Small intestine (tissue), 7 donors: ENCODE measurements around the gene HTT-AS. TPM values are rescaled to one million over a fixed set of nuclear protein-coding genes. Genes with fewer than 3 reads are reported as not detected.
A peak's percentile ranks its signal among the peaks of the same experiment; 100 is the strongest.
"Not testable (repeated sequence)": the region's sequence is repeated elsewhere in the genome, so short reads cannot be mapped to it uniquely, and the experiment has no call there.

Experiments
- DNase-seq, 2 donors: peaks; one replicate each; pipeline versions ENCODE4 v3.0.0 to v3.0.0-alpha.2; 2013
- FAIRE-seq: peaks from 2 replicates; lab custom pipeline; 2012; peaks lifted over from hg19 to GRCh38; lab: Jason Lieb, UNC
- H3K27ac ChIP-seq, 3 donors: one replicate each; pipeline ENCODE4 v1.5.1; 2013; ENCODE audit warnings: low read length in 2 of 3, mild to moderate bottlenecking in 2 of 3, control low read depth in 1 of 3, inconsistent platforms in 1 of 3, low read depth in 1 of 3, moderate library complexity in 1 of 3
- H3K27me3 ChIP-seq, 3 donors: one replicate each; pipeline ENCODE4 v1.6.1; 2013; ENCODE audit warnings: low read length in 3 of 3, inconsistent platforms in 1 of 3; ENCODE audit not compliant: control insufficient read depth in 3 of 3, insufficient read depth in 3 of 3
- H3K36me3 ChIP-seq, 3 donors: one replicate each; pipeline ENCODE4 v1.6.1; 2013; ENCODE audit warnings: low read length in 3 of 3, inconsistent platforms in 1 of 3, low read depth in 1 of 3, mild to moderate bottlenecking in 1 of 3, moderate library complexity in 1 of 3; ENCODE audit not compliant: control insufficient read depth in 3 of 3, insufficient read depth in 2 of 3
- H3K4me1 ChIP-seq, 3 donors: one replicate each; pipeline ENCODE4 v1.6.1; 2013; ENCODE audit warnings: low read length in 2 of 3, inconsistent platforms in 1 of 3, low read depth in 1 of 3, mild to moderate bottlenecking in 1 of 3, moderate library complexity in 1 of 3; ENCODE audit not compliant: control insufficient read depth in 3 of 3, insufficient read depth in 2 of 3
- H3K4me3 ChIP-seq, 3 donors: one replicate each; pipeline ENCODE4 v1.5.1; 2013; ENCODE audit warnings: low read length in 3 of 3, control low read depth in 1 of 3, inconsistent platforms in 1 of 3, low read depth in 1 of 3, mild to moderate bottlenecking in 1 of 3, moderate library complexity in 1 of 3
- H3K9me3 ChIP-seq, 2 donors: one replicate each; pipeline ENCODE4 v1.6.1; 2013; ENCODE audit warnings: low read depth in 1 of 2, low read length in 1 of 2; ENCODE audit not compliant: control insufficient read depth in 2 of 2, insufficient read depth in 1 of 2
- WGBS, 3 donors: extraction: QIAGEN DNeasy Blood & Tissue Kit; methylation state at CpG; one replicate each; pipeline ENCODE4 v1.1.7; 2013; 5-methylcytosine and 5-hydroxymethylcytosine counted together
- polyA plus RNA-seq, 4 donors: library from polyadenylated mRNA; stranded (reverse) in 3 of 4; unstranded in 1 of 4; fragments of 200-250 nt in 3 of 4; fragments of 120-200 nt in 1 of 4; gene quantifications; one replicate each; pipeline versions ENCODE4 v1.2.1 to v1.2.3, GENCODE V29; 2013
- donor health status: healthy with polysubstance abuse.
- donor health status: control.
- donor health status: control.
- donor health status: Bipolar disorder and iron deficiency.
- donor health status: healthy.

The HTT-AS gene
- polyA plus RNA-seq, 4 donors, result not detected

DNA sequence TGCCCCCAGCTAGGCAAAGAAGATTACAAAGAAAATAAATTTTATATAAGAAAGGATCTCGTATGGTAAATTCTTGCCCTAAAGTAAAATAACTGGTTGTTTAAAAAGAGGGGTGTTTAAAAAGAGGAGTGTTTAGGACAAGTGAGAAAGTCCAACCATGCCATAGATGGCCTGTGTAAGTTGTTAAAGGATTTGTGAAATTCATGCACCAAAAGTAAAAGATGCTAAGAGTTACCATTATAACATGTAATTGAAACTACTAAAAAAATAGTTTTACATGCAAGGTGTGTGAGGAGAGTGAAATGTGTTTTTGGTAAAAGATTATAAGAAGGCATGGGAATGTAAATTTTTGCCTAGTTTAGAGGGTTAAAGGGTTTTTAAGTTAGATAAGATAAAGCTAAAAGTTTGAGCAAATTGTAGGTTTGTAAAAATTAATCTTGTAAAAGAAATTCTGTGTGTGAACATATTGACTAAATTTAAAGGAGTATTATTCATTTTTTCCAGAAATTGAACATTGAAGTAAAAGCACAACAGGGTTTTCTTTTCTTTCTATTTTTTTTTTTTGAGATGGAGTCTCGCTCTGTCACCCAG lies 20.1 kb downstream of the HTT-AS start:
- Histone ChIP-seq H3K36me3 (no peaks in the 10 kb centered on the region), H3K27me3 (no peaks in the 10 kb centered on the region), H3K9me3 (peaks cover 0 to 26% of the 10 kb centered on the region in 2 donors), H3K4me3 (no peak overlapping the region), H3K27ac (no peak overlapping the region), H3K4me1 (no peaks in the 10 kb centered on the region)
- FAIRE-seq (no peak), DNase-seq (no peak)
- 92 to 96% (median 94%) methylated on average over 2 of the region's 2 CpGs for WGBS, 3 donors

DNA sequence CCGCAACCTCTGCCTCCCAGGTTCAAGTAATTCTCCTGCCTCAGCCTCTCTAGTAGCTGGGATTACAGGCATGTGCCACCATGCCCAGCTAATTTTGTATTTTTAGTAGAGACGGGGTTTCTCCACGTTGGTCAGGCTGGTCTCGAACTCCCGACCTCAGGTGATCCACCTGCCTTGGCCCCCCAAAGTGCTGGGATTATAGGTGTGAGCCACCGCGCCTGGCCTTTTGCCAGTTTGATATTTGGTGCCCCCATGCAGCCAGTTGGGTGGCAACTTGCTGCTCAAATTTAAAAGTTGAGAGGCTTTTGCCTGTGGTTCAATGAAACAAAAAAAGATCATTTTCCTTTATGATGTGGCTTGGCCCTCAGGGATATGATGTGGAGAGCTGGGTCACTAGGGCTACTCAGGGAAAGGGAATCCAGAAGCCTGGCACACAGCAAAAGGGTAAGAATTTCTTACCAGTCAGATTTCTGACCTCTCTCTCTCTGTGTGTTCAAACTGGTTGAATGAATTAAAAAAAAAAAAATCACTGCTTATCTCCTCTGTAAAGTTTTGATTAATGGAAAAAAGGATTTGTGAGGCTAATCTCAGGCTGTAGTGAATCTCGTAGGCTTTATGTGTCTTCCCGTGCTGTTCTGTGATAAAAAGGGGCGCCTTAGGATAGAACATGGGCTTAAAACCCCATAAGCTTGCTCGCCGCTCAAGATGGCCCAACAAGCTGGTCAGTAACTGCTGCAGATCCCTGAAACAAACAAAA lies 23.0 kb downstream of the HTT-AS start:
- not testable (repeated sequence) for FAIRE-seq, DNase-seq, H3K27ac ChIP-seq, H3K4me1 ChIP-seq, H3K27me3 ChIP-seq, H3K36me3 ChIP-seq, H3K4me3 ChIP-seq
- 91 to 94% (median 93%) methylated on average over 9 to 11 of the region's 12 CpGs for WGBS, 3 donors
- peaks cover 0 to 23% of the 10 kb centered on the region in 2 donors for H3K9me3 ChIP-seq

DNA sequence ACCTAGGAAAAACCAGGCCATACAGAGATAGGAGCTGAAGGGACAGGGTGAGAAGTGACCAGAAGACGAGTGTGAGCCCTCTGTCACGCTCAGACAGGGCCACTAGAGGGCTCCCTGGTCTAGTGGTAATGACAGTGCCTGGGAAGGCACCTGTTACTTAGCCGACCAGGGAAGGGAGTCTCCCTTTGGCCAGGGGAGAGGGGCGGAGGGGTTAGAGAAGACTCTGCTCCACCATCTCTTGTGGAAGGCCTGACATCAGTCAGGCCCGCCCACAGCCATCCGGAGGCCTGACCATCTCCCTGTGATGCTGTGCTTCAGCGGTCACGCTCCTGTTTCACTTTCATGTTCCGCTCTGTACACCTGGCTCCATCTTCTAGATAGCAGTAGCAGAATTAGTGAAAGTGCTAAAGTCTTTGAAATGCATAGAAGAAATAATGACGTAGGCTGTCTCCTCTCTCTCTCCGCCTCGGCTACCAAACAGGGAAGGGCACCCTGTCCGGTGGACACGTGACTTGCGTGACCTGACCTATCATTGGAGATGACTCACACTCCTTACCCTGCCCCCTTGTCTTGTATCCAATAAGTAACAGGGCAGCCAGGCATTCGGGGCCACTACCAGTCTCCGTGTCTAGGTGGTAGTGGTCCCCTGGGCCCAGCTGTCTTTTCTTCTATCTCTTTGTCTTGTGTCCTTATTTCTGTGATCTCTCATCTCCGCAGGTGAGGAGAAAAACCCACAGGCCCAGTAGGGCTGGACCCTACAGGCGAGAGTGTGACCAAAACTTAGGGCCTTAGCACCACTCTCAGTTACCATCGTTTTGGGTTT lies 26.7 kb downstream of the HTT-AS start:
- WGBS, 3 donors, result 17 to 39% (median 27%) methylated on average over 20 of the region's 20 CpGs

DNA sequence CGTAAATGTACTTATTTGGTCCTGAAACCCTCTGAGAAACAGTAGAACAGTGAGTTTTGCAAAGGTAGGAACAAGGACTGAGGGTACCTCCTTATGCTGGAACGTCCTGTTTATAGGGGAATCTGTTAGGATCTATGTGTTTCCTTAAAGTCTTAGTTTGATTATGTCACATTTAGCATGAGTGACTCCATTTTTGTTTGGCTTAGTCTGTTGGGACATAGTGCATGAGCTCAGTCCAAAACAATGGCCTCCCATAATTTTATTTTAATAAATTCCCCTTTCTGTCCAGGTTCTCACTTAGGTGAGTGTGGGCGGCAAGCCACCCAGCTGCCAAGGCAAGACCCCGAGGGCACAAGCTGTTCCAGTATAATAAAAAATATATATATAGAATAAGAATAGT lies 27.7 kb downstream of the HTT-AS start:
- H3K9me3 ChIP-seq, result no peaks in the 10 kb centered on the region
- H3K4me1 ChIP-seq, result peaks cover 0 to 5% (median 0%) of the 10 kb centered on the region in 3 donors
- H3K36me3 ChIP-seq, result no peaks in the 10 kb centered on the region
- peaks cover 0 to 5% (median 0%) of the 10 kb centered on the region in 3 donors for H3K27me3 ChIP-seq
- no peak for DNase-seq
- H3K4me3 ChIP-seq, result no peak overlapping the region
- no peak overlapping the region for H3K27ac ChIP-seq
- WGBS, 3 donors, result 82 to 90% (median 88%) methylated on average over 4 of the region's 4 CpGs
- no peak for FAIRE-seq

More for the DNA sequence above, 26.7 kb downstream of the HTT-AS start:
- Histone ChIP-seq H3K9me3 (no peaks in the 10 kb centered on the region), H3K4me3 (peak overlapping the region in 2 of 3 donors; percentile 16 to 47), H3K27ac (peak overlapping the region in 2 of 3 donors; percentile 27 to 53), H3K4me1 (peaks cover 0 to 4% (median 0%) of the 10 kb centered on the region in 3 donors), H3K27me3 (no peaks in the 10 kb centered on the region), H3K36me3 (no peaks in the 10 kb centered on the region)
- FAIRE-seq (peak; percentile 39), DNase-seq (peak; percentile 76 to 80)

DNA sequence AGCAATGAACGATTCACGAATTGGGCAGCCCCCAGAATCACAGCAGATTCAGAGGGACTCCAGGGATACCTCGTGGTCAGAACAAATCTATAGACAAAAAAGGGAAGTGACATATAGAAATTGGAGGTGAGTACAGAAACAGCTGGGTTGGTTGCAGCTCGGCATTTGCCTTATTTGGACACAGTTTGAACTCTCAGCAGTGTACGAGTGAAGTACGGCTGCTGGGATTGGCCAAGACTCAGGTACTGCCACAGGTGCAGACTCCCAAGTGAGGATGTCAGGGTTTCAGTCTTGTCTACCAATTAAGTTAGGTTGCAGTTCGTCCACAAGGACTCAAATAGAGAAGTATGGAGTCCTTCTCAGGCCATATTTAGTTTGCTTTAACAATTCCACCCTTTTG lies 28.2 kb downstream of the HTT-AS start:
- 76 to 84% (median 78%) methylated on average over 7 of the region's 7 CpGs for WGBS, 3 donors
- Histone ChIP-seq H3K4me3 (no peak overlapping the region), H3K27me3 (peaks cover 0 to 5% (median 0%) of the 10 kb centered on the region in 3 donors), H3K4me1 (peaks cover 0 to 8% (median 0%) of the 10 kb centered on the region in 3 donors), H3K36me3 (no peaks in the 10 kb centered on the region), H3K27ac (peak overlapping the region in 1 of 3 donors; percentile 39), H3K9me3 (no peaks in the 10 kb centered on the region)
- DNase-seq (no peak), FAIRE-seq (no peak)

DNA sequence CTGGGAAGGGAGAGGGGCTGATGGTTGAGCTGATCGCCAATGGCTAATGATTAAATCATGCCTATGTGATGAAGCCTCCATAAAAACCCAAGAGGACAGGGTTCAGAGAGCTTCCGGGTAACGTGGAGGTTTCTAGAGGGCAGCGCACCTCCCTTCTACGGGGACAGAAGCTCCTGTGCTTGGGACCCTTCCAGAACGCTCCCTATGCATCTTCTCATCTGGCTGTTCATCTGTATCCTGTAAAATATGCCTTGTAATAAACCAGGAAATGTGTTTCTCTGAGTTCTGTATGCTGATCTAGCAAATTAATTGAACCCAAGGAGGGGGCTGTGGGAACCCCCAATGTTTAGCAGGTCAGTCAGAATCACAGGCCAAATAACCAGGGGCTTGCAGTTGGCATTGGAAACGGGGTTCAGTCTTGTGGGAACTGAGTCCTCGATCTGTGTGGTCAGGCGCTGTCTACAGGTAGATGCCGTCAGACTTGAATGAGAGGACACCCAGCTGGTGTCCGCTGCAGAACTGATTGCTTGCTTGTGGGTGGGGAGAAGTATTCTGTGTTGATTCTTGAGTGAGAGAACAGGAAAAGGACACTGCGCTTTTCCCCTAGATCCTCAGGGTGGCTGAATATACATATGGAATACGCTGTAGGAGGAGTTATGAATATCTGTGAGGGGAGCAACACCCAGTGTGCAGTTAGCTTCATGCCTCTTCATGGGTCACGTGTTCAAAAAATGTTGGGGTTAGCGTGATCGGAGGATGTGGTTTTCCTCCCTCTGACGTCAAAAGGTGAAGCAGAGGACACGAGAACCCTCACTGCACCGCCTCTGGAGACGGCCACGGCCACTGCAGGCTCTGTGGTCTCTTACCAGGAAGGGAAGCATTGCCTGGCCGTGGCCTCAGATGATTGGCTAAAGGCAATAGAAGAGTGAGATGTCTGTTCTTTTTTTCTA lies 29.2 kb downstream of the HTT-AS start:
- Histone ChIP-seq H3K9me3 (no peaks in the 10 kb centered on the region), H3K4me1 (peaks cover 0 to 8% (median 0%) of the 10 kb centered on the region in 3 donors), H3K27ac (peak overlapping the region in 2 of 3 donors; percentile 44 to 59), H3K36me3 (no peaks in the 10 kb centered on the region), H3K4me3 (peak overlapping the region in 1 of 3 donors; percentile 4), H3K27me3 (peaks cover 0 to 7% (median 0%) of the 10 kb centered on the region in 3 donors)
- WGBS, 3 donors, result 64 to 67% (median 66%) methylated on average over 22 of the region's 22 CpGs
- FAIRE-seq (no peak), DNase-seq (peak; percentile 63 to 81)

DNA sequence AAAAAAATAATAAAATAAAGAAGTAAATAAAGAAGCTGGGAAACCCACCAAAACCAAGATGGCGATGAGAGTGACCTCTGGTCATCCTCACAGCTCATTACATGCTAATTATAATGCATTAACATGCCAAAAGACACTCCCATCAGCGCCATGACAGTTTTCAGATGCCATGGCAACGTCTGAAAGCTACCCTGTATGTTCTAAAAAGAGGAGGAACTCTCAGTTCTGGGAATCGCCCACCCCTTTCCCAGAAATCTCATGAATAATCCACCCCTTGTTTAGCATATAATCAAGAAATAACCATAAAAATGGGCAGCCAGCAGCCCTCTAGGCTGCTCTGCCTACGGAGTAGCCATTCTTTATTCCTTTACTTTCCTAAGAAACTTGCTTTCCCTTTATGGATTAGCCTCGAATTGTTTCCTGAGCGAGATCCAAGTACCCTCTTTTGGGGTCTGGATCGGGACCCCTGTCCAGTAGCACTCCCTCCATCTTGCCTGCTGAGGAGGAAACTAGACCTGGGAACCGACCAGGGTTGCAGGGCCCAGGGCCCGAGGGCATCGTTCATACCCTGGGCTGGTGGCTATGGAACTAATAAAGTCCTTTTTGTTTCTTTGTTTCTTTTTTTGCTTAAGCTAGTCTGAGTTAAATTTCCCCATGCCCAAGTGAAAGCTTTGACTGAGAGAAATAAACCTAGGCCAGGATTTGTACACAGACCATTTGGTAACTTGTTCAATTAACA lies 30.9 kb downstream of the HTT-AS start:
- no peak for FAIRE-seq
- no peak for DNase-seq
- Histone ChIP-seq H3K27ac (no peak overlapping the region), H3K27me3 (peaks cover 0 to 7% (median 0%) of the 10 kb centered on the region in 3 donors), H3K36me3 (no peaks in the 10 kb centered on the region), H3K4me3 (no peak overlapping the region), H3K9me3 (no peaks in the 10 kb centered on the region), H3K4me1 (peaks cover 0 to 8% (median 0%) of the 10 kb centered on the region in 3 donors)
- WGBS, 3 donors, result 88 to 92% (median 92%) methylated on average over 11 of the region's 11 CpGs
